PC-3 (cell line): ENCODE measurements around the gene ARHGEF16.

Source experiments
- EZH2 ChIP-seq: fragments of 300-600 bp; sonication (generic); IDR thresholded peaks from one replicate; pipeline ENCODE4 v1.6.1; 2017; ENCODE audit warnings: antibody characterized with exemption, mild to moderate bottlenecking, low read length; ENCODE audit not compliant: unreplicated experiment
- EZH2phosphoT487 ChIP-seq: fragments of 300-600 bp; sonication (generic); IDR thresholded peaks from 2 replicates; pipeline ENCODE4 v1.6.1; 2018; ENCODE audit warnings: mild to moderate bottlenecking, antibody characterized with exemption, low read length, borderline replicate concordance
- TF ChIP-seq, protein P1 (sequence below): fragments of 300-600 bp; sonication (generic); conservative IDR thresholded peaks from 2 replicates; pipeline ENCODE4 v1.5.1; 2017; ENCODE audit warnings: antibody characterized with exemption, low read depth, mild to moderate bottlenecking, low read length

DNA sequence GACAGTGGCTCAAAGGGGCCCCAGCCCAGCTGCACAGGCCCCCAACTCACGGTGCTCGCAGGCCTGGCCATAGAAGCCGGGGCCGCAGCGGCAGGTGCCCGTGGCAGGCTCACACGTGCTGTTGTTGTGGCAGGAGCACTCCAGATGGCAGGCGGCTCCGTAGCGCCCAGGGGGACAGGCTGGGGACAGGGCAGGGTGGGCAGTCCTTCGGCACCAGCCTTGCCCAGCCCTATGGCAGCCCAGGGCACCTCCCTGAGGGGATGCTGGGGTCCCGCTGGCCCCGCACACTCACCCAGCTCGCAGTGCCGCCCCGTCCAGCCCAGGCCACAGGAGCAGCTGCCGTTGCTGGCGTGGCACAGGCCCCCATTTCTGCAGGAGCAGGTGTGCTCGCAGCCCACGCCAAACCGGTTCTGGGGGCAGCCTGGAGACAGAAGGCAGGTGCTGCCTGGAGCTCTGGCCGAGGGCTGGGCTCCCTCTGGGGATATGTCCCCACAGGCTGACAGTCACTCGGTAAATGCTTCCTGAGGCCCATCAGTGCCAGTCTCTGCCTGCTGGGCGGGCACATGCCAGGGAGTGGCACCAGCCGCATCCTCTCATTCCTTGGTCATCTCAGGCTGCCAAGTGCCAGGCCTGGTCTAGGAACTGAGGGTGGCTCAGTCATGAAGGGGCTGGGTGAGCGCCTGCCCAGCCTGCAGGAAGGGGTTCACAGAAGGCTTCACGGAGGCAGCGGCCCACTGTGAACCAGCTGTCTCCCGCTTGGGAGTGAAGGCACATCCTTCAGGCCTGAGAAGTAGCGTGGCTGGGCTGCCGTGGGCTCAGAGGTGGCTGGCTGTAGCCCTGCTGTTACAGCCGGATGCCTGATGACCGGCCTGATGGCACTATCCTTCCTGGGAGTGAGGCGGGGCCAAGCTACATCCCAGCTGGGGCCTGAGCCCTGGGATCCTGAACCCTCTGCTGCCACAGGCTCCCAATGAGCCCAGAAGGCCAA lies 40.1 kb downstream of the ARHGEF16 start:
- TF ChIP-seq, protein P1, sequence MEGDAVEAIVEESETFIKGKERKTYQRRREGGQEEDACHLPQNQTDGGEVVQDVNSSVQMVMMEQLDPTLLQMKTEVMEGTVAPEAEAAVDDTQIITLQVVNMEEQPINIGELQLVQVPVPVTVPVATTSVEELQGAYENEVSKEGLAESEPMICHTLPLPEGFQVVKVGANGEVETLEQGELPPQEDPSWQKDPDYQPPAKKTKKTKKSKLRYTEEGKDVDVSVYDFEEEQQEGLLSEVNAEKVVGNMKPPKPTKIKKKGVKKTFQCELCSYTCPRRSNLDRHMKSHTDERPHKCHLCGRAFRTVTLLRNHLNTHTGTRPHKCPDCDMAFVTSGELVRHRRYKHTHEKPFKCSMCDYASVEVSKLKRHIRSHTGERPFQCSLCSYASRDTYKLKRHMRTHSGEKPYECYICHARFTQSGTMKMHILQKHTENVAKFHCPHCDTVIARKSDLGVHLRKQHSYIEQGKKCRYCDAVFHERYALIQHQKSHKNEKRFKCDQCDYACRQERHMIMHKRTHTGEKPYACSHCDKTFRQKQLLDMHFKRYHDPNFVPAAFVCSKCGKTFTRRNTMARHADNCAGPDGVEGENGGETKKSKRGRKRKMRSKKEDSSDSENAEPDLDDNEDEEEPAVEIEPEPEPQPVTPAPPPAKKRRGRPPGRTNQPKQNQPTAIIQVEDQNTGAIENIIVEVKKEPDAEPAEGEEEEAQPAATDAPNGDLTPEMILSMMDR = no peak
- TF ChIP-seq EZH2 (no peak), EZH2phosphoT487 (no peak)
